Transverse colon (tissue), 4 donors: ENCODE measurements around the gene PALB2. TPM values are rescaled to one million over a fixed set of nuclear protein-coding genes. Genes with fewer than 3 reads are reported as not detected.

Experiments
- DNase-seq: peaks from one replicate; pipeline ENCODE4 v3.0.0-alpha.2; 2019
- H3K27ac ChIP-seq, 4 donors: fragments of 200-600 bp; sonication (generic); 2 replicates each; pipeline ENCODE4 v1.5.1; 2016 to 2018; ENCODE audit warnings: inconsistent platforms in 4 of 4
- H3K27me3 ChIP-seq: fragments of 200-600 bp; sonication (generic); 2 replicates; pipeline ENCODE4 v1.5.1; 2017; ENCODE audit warnings: inconsistent platforms
- H3K36me3 ChIP-seq, 4 donors: fragments of 200-600 bp; sonication (generic); 2 replicates each; pipeline ENCODE4 v1.5.1; 2017 to 2019; ENCODE audit warnings: inconsistent platforms in 4 of 4
- H3K4me1 ChIP-seq, 4 donors: fragments of 200-600 bp; sonication (generic); 2 replicates each; pipeline ENCODE4 v1.5.1; 2017 to 2020; ENCODE audit warnings: inconsistent platforms in 4 of 4
- H3K4me3 ChIP-seq, 4 donors: fragments of 200-600 bp; sonication (generic); 1 replicate in 1 of 4; 2 replicates in 3 of 4; pipeline versions ENCODE4 v1.5.1 to v1.6.1; 2017 to 2019; ENCODE audit warnings: inconsistent platforms in 4 of 4
- H3K9me3 ChIP-seq, 2 donors: fragments of 200-600 bp; sonication (generic); 2 replicates each; pipeline ENCODE4 v1.5.1; 2017 to 2019; ENCODE audit warnings: inconsistent platforms in 2 of 2
- EP300 ChIP-seq: sonication (generic); formaldehyde crosslinking; IDR thresholded peaks from one replicate; pipeline ENCODE4 v1.6.1; 2017; ENCODE audit warnings: antibody characterized with exemption, low read depth
- POLR2A ChIP-seq: fragments of 450-650 bp; IDR thresholded peaks from one replicate; pipeline ENCODE4 v1.6.1; 2016; ENCODE audit warnings: antibody characterized with exemption, mild to moderate bottlenecking, moderate library complexity
- POLR2AphosphoS5 ChIP-seq, 3 donors: sonication (generic); formaldehyde crosslinking; IDR thresholded peaks; one replicate each; pipeline ENCODE4 v1.6.1; 2016; ENCODE audit warnings: antibody characterized with exemption in 3 of 3
- WGBS, 2 donors: methylation state at CpG; one replicate each; pipeline ENCODE4 v1.1.5; 2018; ENCODE audit warnings: low coverage in 1 of 2; 5-methylcytosine and 5-hydroxymethylcytosine counted together
- in situ Hi-C, 4 donors: fragments of 200-750 bp; cut with MboI; loops; one replicate each; pipeline versions ENCODE4 v1.15.0 to v1.15.1; 2017; ENCODE audit warnings: low sequenced_read_pairs in 3 of 4, low pct_ligation_motif_present in 1 of 4, low pct_unique_long_range_greater_than_20kb in 1 of 4
- intact Hi-C: fragments of 100-400 bp; cut with DNase I; formaldehyde crosslinking; loops from one replicate; pipeline ENCODE4 v1.15.1; 2023; ENCODE audit warnings: low total_unique reads
- total RNA-seq, 4 donors: library from RNA; depleted of rRNA; stranded (reverse); fragments of >200 nt; gene quantifications; one replicate each; pipeline ENCODE4 v1.1.0, GENCODE V29; 2016
- TF ChIP-seq, protein P1 (sequence below), 5 experiments: fragments of 200-600 bp in 3 of 5; fragments of 450-650 bp in 2 of 5; sonication (generic) in 3 of 5; IDR thresholded peaks; 1 replicate in 2 of 5; 2 replicates in 3 of 5; pipeline ENCODE4 v1.5.1; 2016 to 2017; ENCODE audit warnings: antibody characterized with exemption in 5 of 5, inconsistent platforms in 3 of 5, mild to moderate bottlenecking in 2 of 5, moderate library complexity in 1 of 5

The PALB2 gene
- total RNA-seq, 4 donors from 2014 or later, result 1.4 to 10.6 (median 8.0) TPM

DNA sequence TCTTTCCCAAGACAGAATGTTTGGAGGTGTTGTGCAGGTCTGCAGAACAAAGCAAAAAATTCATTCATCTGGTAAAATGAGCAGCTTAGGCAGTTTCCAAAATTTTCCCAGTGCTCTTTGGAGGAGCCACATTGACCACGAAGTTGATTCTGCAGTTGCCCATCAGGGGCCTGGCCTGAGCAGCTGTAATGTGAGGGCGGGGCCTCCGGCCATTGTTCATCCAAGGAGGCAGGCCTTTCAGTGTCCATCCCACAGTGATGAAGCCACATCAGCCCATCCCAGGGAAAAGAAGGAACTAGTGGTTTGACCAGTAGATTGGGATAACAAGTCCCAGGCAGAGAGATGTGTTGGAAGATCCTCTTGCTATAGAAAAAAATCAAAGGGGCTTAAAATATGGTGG lies 73.5 kb downstream of the PALB2 start:
- H3K4me3 ChIP-seq, result no peak overlapping the region
- DNase-seq, result no peak
- H3K27me3 ChIP-seq, result no peaks in the 10 kb centered on the region
- H3K9me3 ChIP-seq, result no peaks in the 10 kb centered on the region
- H3K27ac ChIP-seq, result no peak overlapping the region
- TF ChIP-seq POLR2A (no peak), POLR2AphosphoS5 (IDR thresholded peaks at IDR 0.05) (no peak), EP300 (no peak)
- TF ChIP-seq, protein P1, sequence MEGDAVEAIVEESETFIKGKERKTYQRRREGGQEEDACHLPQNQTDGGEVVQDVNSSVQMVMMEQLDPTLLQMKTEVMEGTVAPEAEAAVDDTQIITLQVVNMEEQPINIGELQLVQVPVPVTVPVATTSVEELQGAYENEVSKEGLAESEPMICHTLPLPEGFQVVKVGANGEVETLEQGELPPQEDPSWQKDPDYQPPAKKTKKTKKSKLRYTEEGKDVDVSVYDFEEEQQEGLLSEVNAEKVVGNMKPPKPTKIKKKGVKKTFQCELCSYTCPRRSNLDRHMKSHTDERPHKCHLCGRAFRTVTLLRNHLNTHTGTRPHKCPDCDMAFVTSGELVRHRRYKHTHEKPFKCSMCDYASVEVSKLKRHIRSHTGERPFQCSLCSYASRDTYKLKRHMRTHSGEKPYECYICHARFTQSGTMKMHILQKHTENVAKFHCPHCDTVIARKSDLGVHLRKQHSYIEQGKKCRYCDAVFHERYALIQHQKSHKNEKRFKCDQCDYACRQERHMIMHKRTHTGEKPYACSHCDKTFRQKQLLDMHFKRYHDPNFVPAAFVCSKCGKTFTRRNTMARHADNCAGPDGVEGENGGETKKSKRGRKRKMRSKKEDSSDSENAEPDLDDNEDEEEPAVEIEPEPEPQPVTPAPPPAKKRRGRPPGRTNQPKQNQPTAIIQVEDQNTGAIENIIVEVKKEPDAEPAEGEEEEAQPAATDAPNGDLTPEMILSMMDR (IDR thresholded peaks at IDR 0.05), result no peak
- peaks cover 0 to 78% (median 34%) of the 10 kb centered on the region in 4 donors for H3K36me3 ChIP-seq
- in situ Hi-C loops, result no loop called here
- 91% methylated on average over 3 of the region's 3 CpGs; no CpG with 5 or more reads in 1 of the 2 donors for WGBS, 2 donors
- intact Hi-C loops, result no loop called here
- H3K4me1 ChIP-seq, result no peaks in the 10 kb centered on the region

DNA sequence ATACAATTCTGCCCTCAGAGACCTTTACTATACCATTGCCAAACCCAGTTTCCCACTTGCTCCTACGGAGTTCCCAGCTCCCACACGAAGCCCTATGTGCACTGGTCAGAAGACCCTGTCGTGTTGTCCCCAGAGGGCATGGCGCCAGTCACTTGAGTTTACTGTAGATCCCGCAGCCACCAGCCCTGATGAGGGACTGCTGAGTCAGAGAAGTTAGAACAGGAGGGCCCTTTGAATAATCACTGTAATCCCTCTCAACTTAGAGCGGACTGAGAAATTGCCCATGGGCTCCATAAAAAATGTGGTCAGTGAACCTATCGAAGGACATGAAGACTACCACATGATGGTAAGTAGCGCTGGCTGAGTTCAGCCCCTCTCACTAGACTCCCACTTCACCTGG lies 74.4 kb downstream of the PALB2 start:
- Histone ChIP-seq H3K9me3 (no peaks in the 10 kb centered on the region), H3K27me3 (no peaks in the 10 kb centered on the region), H3K4me3 (no peak overlapping the region), H3K27ac (no peak overlapping the region), H3K36me3 (peaks cover 0 to 77% (median 38%) of the 10 kb centered on the region in 4 donors), H3K4me1 (no peaks in the 10 kb centered on the region)
- TF ChIP-seq, protein P1 (IDR thresholded peaks at IDR 0.05), result no peak
- TF ChIP-seq POLR2A, result no peak
- no peak for TF ChIP-seq EP300
- TF ChIP-seq POLR2AphosphoS5 (IDR thresholded peaks at IDR 0.05), result no peak
- 83 to 94% methylated on average over 1 to 8 of the region's 8 CpGs for WGBS, 2 donors
- no peak for DNase-seq
- in situ Hi-C loops (no loop called here), intact Hi-C loops (no loop called here)

DNA sequence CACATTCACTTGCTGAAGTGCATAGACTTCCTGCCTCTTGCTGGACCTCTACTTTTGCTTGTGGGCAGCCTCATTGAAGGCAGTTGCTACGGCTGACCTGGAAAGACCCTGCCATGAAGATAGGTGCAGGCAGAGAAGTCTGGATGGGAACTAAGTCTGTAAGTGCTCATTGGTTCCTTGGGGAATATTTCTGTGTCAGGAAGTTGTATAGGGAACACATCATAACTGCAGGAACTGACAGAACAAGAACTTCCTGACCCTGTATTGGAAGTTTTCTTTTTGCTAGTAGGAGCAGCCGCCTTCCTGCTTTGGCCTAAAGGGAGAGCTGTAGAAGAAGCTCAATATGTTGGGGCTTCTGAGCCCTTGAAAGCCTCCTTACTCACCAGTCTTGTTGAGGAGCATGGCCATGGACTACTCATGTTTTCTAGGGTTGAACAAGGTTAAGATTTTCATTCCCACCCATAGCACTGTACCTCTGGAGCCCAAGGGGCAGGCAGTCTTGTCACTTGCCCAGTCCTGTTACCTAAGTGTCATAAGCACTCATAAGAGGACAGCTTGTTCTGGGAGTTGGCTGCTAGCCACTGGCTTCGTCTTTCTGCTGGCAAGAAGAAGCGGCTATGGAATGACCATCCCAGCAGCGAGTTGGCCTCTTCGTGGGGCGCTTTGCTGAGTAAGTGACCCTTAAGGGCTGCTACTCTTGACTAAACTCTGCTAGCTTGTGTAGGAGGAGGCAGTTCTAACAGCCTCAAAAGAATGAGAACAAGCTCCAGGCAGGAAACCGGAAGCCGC lies 76.3 kb downstream of the PALB2 start:
- Histone ChIP-seq H3K27ac (no peak overlapping the region), H3K4me3 (no peak overlapping the region), H3K9me3 (no peaks in the 10 kb centered on the region), H3K4me1 (peaks cover 0 to 5% (median 0%) of the 10 kb centered on the region in 4 donors), H3K27me3 (no peaks in the 10 kb centered on the region), H3K36me3 (peaks cover 0 to 64% (median 30%) of the 10 kb centered on the region in 4 donors)
- TF ChIP-seq POLR2A (no peak), POLR2AphosphoS5 (IDR thresholded peaks at IDR 0.05) (no peak), EP300 (no peak)
- TF ChIP-seq, protein P1 (IDR thresholded peaks at IDR 0.05), result no peak
- no peak for DNase-seq
- WGBS, 2 donors, result 88 to 100% methylated on average over 2 to 9 of the region's 9 CpGs
- in situ Hi-C loops, result no loop called here
- intact Hi-C loops, result no loop called here

DNA sequence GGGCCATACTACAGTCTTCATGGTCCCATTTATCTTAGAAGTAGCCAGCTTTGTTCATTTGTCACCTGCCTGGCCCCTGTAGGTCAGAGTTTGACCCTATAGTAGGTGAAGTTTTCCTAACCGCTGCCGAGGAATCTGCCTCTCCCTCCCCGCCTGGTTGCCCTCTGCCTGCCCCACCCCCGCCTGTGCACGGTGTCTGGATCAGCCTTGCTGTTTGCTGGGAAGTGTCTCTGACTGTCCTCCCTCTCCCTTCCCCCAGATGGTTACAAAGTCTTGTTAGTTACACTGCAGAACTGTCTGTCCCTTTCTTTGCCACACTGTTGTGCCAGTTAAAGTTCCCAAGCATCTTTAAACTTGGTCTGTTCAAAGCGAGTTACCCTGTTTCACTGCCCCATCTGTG lies 77.9 kb downstream of the PALB2 start:
- in situ Hi-C loops, result no loop called here
- DNase-seq, result no peak
- H3K9me3 ChIP-seq, result no peaks in the 10 kb centered on the region
- 73 to 95% methylated on average over 1 to 6 of the region's 6 CpGs for WGBS, 2 donors
- H3K27ac ChIP-seq, result no peak overlapping the region
- H3K36me3 ChIP-seq, result peaks cover 0 to 54% (median 25%) of the 10 kb centered on the region in 4 donors
- H3K27me3 ChIP-seq, result no peaks in the 10 kb centered on the region
- no peak overlapping the region for H3K4me3 ChIP-seq
- intact Hi-C loops, result no loop called here
- TF ChIP-seq POLR2AphosphoS5 (IDR thresholded peaks at IDR 0.05) (no peak), EP300 (no peak), POLR2A (no peak)
- TF ChIP-seq, protein P1 (IDR thresholded peaks at IDR 0.05), result no peak
- H3K4me1 ChIP-seq, result peaks cover 8 to 19% (median 11%) of the 10 kb centered on the region in 4 donors
